ENCODE measurements around the gene SPATA2L. TPM values are rescaled to one million over a fixed set of nuclear protein-coding genes. Genes with fewer than 3 reads are reported as not detected.

SPATA2L gene
- total RNA-seq, 1 experiment from 2014 or later: 15.3 TPM

DNA sequence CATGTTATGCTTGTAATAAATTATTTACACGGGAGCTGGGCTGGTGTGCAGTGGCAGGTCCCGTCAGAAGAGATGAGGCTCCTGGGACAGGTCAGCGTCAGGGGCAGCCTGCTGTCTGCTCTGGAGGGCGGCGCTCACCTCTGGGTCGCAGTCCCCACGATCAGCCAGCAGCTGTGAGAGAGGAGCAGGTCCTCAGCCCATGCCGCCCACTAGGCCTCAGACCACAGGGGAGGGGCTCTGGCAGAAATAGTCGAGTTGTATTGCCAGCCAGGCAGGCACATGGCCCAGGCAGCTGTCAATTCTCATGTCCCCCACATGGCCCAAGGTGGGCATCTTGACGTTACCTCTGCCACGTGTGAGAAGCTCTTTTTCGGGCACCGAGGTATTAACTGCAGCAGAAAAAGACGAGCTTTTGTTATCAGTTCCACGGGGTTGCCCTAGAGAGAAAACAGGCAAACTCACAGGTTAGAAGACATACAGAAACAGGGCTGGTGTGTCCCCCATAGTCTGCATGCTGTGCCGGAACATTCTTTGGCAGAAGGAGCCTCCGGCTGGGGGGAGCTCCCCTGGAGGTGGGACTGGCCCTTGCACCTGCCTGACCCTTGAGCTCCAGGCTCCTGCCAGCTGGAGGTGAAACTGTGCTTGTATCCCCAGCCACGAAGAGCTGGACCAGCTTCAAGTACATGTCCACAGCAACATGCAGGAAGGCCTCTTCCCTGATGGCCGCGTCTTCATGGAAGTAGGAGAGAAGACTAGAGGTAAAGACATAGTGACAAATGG, 37.2 kb upstream of the SPATA2L start:
- H3K4me1 ChIP-seq (replicated peaks; ENCODE audit: insufficient read depth): no peaks in the 10 kb centered on the region
- DNase-seq: no peak
- H3F3A ChIP-seq (ENCODE audit: insufficient read depth, low read depth): peaks cover 17% of the 10 kb centered on the region
- no peak overlapping the region for H3K27ac ChIP-seq
- ChIA-PET POLR2A (ENCODE audit: unreplicated experiment) (no interaction called here), CTCF (no interaction called here)
- no peaks in the 10 kb centered on the region for H3K9me3 ChIP-seq (ENCODE audit: insufficient read depth, low read depth)
- no TSS peak for BruUV-seq (replicated peaks)
- intact Hi-C loops (cut with micrococcal nuclease; ENCODE audit: unreplicated experiment): no loop called here
- no peaks in the 10 kb centered on the region for H3K9me2 ChIP-seq (ENCODE audit: insufficient read depth)
- no peak overlapping the region for H2AFZ ChIP-seq
- peaks cover 11% of the 10 kb centered on the region; the same call in 1 of the 2 replicates for H4K20me1 ChIP-seq (ENCODE audit: insufficient read depth)
- H3K79me2 ChIP-seq (ENCODE audit: low read depth): no peaks in the 10 kb centered on the region
- no peak overlapping the region for H3K4me2 ChIP-seq
- H3K4me3 ChIP-seq: no peak overlapping the region
- H3K27me3 ChIP-seq (ENCODE audit: insufficient read depth, low read depth): no peaks in the 10 kb centered on the region
- TF ChIP-seq EZH2 (IDR thresholded peaks at IDR 0.05; ENCODE audit: low read depth): no peak
- TF ChIP-seq, protein P1, sequence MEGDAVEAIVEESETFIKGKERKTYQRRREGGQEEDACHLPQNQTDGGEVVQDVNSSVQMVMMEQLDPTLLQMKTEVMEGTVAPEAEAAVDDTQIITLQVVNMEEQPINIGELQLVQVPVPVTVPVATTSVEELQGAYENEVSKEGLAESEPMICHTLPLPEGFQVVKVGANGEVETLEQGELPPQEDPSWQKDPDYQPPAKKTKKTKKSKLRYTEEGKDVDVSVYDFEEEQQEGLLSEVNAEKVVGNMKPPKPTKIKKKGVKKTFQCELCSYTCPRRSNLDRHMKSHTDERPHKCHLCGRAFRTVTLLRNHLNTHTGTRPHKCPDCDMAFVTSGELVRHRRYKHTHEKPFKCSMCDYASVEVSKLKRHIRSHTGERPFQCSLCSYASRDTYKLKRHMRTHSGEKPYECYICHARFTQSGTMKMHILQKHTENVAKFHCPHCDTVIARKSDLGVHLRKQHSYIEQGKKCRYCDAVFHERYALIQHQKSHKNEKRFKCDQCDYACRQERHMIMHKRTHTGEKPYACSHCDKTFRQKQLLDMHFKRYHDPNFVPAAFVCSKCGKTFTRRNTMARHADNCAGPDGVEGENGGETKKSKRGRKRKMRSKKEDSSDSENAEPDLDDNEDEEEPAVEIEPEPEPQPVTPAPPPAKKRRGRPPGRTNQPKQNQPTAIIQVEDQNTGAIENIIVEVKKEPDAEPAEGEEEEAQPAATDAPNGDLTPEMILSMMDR (conservative IDR thresholded peaks at IDR 0.05): no peak
- peaks cover 12% of the 10 kb centered on the region; the same call in 1 of the 2 replicates for H3K36me3 ChIP-seq (ENCODE audit: low read depth)

DNA sequence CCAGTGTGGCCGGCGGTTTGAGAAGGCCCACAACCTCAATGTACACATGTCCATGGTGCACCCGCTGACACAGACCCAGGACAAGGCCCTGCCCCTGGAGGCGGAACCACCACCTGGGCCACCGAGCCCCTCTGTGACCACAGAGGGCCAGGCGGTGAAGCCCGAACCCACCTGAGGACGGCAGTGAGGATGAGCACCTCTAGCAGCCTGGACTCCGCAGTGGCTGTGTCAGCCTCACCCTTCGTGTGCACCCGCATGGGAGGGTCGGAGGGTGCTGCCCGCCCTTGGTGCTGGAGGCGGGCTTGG, 36.5 kb upstream of the SPATA2L start:
- H3K27ac ChIP-seq: no peak overlapping the region
- no peaks in the 10 kb centered on the region for H3K4me1 ChIP-seq (replicated peaks; ENCODE audit: insufficient read depth)
- H3K27me3 ChIP-seq (ENCODE audit: insufficient read depth, low read depth): no peaks in the 10 kb centered on the region
- no peak for TF ChIP-seq EZH2 (IDR thresholded peaks at IDR 0.05; ENCODE audit: low read depth)
- TF ChIP-seq, protein P1 (conservative IDR thresholded peaks at IDR 0.05): no peak
- no peak for DNase-seq
- ChIA-PET CTCF (no interaction called here), POLR2A (ENCODE audit: unreplicated experiment) (no interaction called here)
- no peak overlapping the region for H3K4me3 ChIP-seq
- H2AFZ ChIP-seq: no peak overlapping the region
- peaks cover 13% of the 10 kb centered on the region for H3F3A ChIP-seq (ENCODE audit: insufficient read depth, low read depth)
- no peaks in the 10 kb centered on the region for H3K9me3 ChIP-seq (ENCODE audit: insufficient read depth, low read depth)
- H3K36me3 ChIP-seq (ENCODE audit: low read depth): peaks cover 12% of the 10 kb centered on the region; the same call in 1 of the 2 replicates
- H3K4me2 ChIP-seq: no peak overlapping the region
- peaks cover 11% of the 10 kb centered on the region; the same call in 1 of the 2 replicates for H4K20me1 ChIP-seq (ENCODE audit: insufficient read depth)
- no peaks in the 10 kb centered on the region for H3K9me2 ChIP-seq (ENCODE audit: insufficient read depth)
- BruUV-seq (replicated peaks): no TSS peak
- intact Hi-C loops (cut with micrococcal nuclease; ENCODE audit: unreplicated experiment): no loop called here
- H3K79me2 ChIP-seq (ENCODE audit: low read depth): no peaks in the 10 kb centered on the region

DNA sequence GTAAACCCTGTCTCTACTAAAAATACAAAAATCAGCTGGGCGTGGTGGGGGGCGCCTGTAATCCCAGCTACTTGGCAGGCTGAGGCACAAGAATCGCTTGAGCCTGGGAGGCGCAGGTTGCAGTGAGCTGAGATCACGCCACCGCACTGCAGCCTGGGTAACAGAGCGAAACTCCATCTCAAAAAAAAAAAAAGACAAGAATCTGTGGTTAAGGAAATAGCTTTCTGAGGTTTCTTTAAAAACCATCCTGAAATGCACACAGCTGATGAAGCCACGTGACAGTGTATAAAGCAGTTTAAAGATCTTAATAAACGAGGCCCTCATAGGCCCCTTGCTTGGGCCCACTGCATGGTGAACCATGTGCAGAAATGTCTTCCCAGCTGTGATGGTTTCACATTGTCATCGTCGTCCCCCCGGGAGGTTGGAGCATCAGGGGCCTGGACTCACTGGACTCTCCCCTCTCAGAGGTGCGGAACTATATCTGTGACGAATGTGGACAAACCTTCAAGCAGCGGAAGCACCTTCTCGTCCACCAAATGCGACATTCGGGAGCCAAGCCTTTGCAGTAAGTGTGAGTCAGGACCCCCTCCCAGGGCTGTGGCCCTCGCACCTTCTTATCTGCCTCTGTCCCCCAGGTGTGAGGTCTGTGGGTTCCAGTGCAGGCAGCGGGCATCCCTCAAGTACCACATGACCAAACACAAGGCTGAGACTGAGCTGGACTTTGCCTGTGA, 36.0 kb upstream of the SPATA2L start:
- Histone ChIP-seq H3K9me3 (ENCODE audit: insufficient read depth, low read depth) (no peaks in the 10 kb centered on the region), H4K20me1 (ENCODE audit: insufficient read depth) (peaks cover 11% of the 10 kb centered on the region; the same call in 1 of the 2 replicates), H3K4me1 (replicated peaks; ENCODE audit: insufficient read depth) (no peaks in the 10 kb centered on the region), H3K9me2 (ENCODE audit: insufficient read depth) (no peaks in the 10 kb centered on the region), H3F3A (ENCODE audit: insufficient read depth, low read depth) (peaks cover 13% of the 10 kb centered on the region), H3K4me3 (no peak overlapping the region), H3K27me3 (ENCODE audit: insufficient read depth, low read depth) (no peaks in the 10 kb centered on the region), H3K36me3 (ENCODE audit: low read depth) (peaks cover 12% of the 10 kb centered on the region; the same call in 1 of the 2 replicates), H2AFZ (no peak overlapping the region), H3K27ac (no peak overlapping the region), H3K4me2 (no peak overlapping the region), H3K79me2 (ENCODE audit: low read depth) (no peaks in the 10 kb centered on the region)
- CTCF ChIA-PET: no interaction called here
- DNase-seq: no peak
- intact Hi-C loops (cut with micrococcal nuclease; ENCODE audit: unreplicated experiment): no loop called here
- BruUV-seq (replicated peaks): no TSS peak
- TF ChIP-seq, protein P1 (conservative IDR thresholded peaks at IDR 0.05): no peak
- TF ChIP-seq EZH2 (IDR thresholded peaks at IDR 0.05; ENCODE audit: low read depth): no peak
- POLR2A ChIA-PET (ENCODE audit: unreplicated experiment): no interaction called here
